OCI-LY1 (cell line): ENCODE data around the gene PEX5L.

Source experiments
- H2AFZ ChIP-seq: fragments of 200-600 bp; sonication (generic), shearing (Covaris generic); 2 replicates; pipeline ENCODE4 v1.6.0; 2014; ENCODE audit warnings: antibody characterized with exemption, mild to moderate bottlenecking, low read length
- H3F3A ChIP-seq: fragments of 200-600 bp; sonication (generic), shearing (Covaris generic); 2 replicates; pipeline ENCODE4 v1.6.0; 2014; ENCODE audit warnings: mild to moderate bottlenecking, antibody characterized with exemption, low read length, moderate library complexity; ENCODE audit not compliant: insufficient read depth
- H3K27ac ChIP-seq: fragments of 200-600 bp; sonication (generic); 2 replicates; pipeline ENCODE4 v1.5.1; 2014; ENCODE audit warnings: low read length, mixed run types, mild to moderate bottlenecking, low read depth; ENCODE audit not compliant: poor library complexity, severe bottlenecking
- H3K27me3 ChIP-seq: fragments of 200-600 bp; sonication (generic); 2 replicates; pipeline ENCODE4 v1.6.0; 2014; ENCODE audit warnings: antibody characterized with exemption, mild to moderate bottlenecking, low read length, moderate library complexity; ENCODE audit not compliant: insufficient read depth
- H3K36me3 ChIP-seq: fragments of 200-600 bp; sonication (generic); 2 replicates; pipeline ENCODE4 v1.6.1; 2014; ENCODE audit warnings: mild to moderate bottlenecking, antibody characterized with exemption, low read length, moderate library complexity, mixed read lengths; ENCODE audit not compliant: insufficient read depth
- H3K4me1 ChIP-seq: fragments of 200-600 bp; sonication (generic); 2 replicates; pipeline ENCODE4 v1.5.1; 2014; ENCODE audit warnings: mild to moderate bottlenecking, low read length, moderate library complexity; ENCODE audit not compliant: insufficient read depth, severe bottlenecking
- H3K4me2 ChIP-seq: fragments of 200-600 bp; sonication (generic), shearing (Covaris generic); 2 replicates; pipeline ENCODE4 v1.6.1; 2014; ENCODE audit warnings: low read length
- H3K4me3 ChIP-seq: fragments of 200-600 bp; sonication (generic); 2 replicates; pipeline ENCODE4 v1.5.1; 2014; ENCODE audit warnings: low read length, low read depth, mild to moderate bottlenecking, mixed read lengths; ENCODE audit not compliant: poor library complexity, severe bottlenecking
- H3K79me2 ChIP-seq: fragments of 200-600 bp; shearing (Covaris generic); 2 replicates; pipeline ENCODE4 v1.6.1; 2016; ENCODE audit warnings: mixed run types, low read length, mixed read lengths; ENCODE audit not compliant: insufficient read depth
- H3K9ac ChIP-seq: fragments of 200-600 bp; sonication (generic), shearing (Covaris generic); 2 replicates; pipeline ENCODE4 v1.6.1; 2014; ENCODE audit warnings: mild to moderate bottlenecking, low read length, mixed read lengths
- H3K9me2 ChIP-seq: fragments of 200-600 bp; sonication (generic), shearing (Covaris generic); 2 replicates; pipeline ENCODE4 v1.6.1; 2014; ENCODE audit warnings: low read depth, mild to moderate bottlenecking, low read length, mixed read lengths
- H3K9me3 ChIP-seq: fragments of 200-600 bp; shearing (Covaris generic); 2 replicates; pipeline ENCODE4 v1.6.1; 2014; ENCODE audit warnings: low read length, mixed read lengths
- H4K20me1 ChIP-seq: fragments of 200-600 bp; sonication (generic), shearing (Covaris generic); 2 replicates; pipeline ENCODE4 v1.6.0; 2016; ENCODE audit warnings: mild to moderate bottlenecking, low read length; ENCODE audit not compliant: insufficient read depth
- EZH2 ChIP-seq: fragments of 200-600 bp; sonication (generic), shearing (Covaris generic); IDR thresholded peaks from 2 replicates; pipeline ENCODE4 v1.8.0; 2017; ENCODE audit warnings: borderline replicate concordance, mixed run types, mild to moderate bottlenecking, antibody characterized with exemption, low read length, moderate library complexity, mixed read lengths
- TF ChIP-seq, protein P1 (sequence below): fragments of 200-600 bp; sonication (generic), shearing (Covaris generic); IDR thresholded peaks from 2 replicates; pipeline ENCODE4 v1.5.1; 2017; ENCODE audit warnings: mild to moderate bottlenecking, antibody characterized with exemption, low read length, moderate library complexity, mixed read lengths

Gene PEX5L

DNA sequence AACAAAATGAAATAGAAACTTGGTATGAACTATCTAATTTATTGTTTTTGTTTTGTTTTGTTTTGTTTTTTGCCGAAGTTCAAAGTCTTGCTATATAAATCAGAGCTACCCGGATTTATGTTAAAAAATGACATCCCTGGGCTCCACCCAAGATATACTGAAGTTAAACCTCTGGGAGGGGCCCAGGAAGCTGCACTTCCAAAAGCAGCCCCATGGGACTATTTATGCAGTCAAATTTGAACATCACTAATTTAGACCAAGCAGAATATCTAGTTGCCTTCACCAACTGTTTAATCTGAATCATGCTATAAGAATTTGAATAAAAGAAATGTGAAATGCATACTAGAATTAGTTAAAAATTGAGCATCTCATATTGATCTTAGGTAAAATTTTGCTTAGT, 32.2 kb downstream of the PEX5L start:
- Histone ChIP-seq H3K9me2 (no peaks in the 10 kb centered on the region), H3K27me3 (no peaks in the 10 kb centered on the region), H3K4me3 (no peak overlapping the region), H3K36me3 (peaks cover 3% of the 10 kb centered on the region; the same call in 1 of the 2 replicates), H3K9me3 (peaks cover 16% of the 10 kb centered on the region), H3K9ac (no peak overlapping the region), H3K4me1 (peaks cover 4% of the 10 kb centered on the region), H4K20me1 (no peaks in the 10 kb centered on the region), H2AFZ (no peak overlapping the region), H3K4me2 (no peak overlapping the region), H3K27ac (no peak overlapping the region), H3F3A (no peaks in the 10 kb centered on the region), H3K79me2 (no peaks in the 10 kb centered on the region)
- TF ChIP-seq, protein P1, sequence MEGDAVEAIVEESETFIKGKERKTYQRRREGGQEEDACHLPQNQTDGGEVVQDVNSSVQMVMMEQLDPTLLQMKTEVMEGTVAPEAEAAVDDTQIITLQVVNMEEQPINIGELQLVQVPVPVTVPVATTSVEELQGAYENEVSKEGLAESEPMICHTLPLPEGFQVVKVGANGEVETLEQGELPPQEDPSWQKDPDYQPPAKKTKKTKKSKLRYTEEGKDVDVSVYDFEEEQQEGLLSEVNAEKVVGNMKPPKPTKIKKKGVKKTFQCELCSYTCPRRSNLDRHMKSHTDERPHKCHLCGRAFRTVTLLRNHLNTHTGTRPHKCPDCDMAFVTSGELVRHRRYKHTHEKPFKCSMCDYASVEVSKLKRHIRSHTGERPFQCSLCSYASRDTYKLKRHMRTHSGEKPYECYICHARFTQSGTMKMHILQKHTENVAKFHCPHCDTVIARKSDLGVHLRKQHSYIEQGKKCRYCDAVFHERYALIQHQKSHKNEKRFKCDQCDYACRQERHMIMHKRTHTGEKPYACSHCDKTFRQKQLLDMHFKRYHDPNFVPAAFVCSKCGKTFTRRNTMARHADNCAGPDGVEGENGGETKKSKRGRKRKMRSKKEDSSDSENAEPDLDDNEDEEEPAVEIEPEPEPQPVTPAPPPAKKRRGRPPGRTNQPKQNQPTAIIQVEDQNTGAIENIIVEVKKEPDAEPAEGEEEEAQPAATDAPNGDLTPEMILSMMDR, result no peak
- no peak for TF ChIP-seq EZH2

DNA sequence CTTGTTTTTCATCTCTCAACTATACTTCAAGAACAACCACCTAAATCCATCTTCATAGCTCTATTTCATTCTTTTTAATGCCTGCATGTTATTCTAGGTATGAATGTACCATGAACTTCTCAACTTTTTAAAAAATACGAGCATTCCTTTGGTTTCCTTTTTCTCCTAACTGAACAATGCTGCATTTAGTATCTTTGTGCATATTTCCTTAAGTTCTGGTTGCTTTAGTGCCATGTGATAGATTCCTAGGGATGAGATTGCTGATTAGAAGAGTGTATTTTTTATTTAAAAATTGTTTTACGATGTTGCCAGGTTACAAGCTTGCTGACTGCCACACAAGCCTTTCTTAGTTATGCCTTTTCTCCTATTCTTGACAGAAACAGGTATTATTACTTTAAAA, 34.7 kb downstream of the PEX5L start:
- H3K79me2 ChIP-seq, result no peaks in the 10 kb centered on the region
- H3K27me3 ChIP-seq, result no peaks in the 10 kb centered on the region
- no peak overlapping the region for H3K27ac ChIP-seq
- no peaks in the 10 kb centered on the region for H3K9me2 ChIP-seq
- no peak overlapping the region for H3K4me3 ChIP-seq
- no peak overlapping the region for H2AFZ ChIP-seq
- H3K36me3 ChIP-seq, result 0 out of 2 replicates have a peak, but pooled peaks cover 3% of the 10 kb centered on the region
- H4K20me1 ChIP-seq, result no peaks in the 10 kb centered on the region
- no peak overlapping the region for H3K9ac ChIP-seq
- no peak overlapping the region for H3K4me2 ChIP-seq
- H3K9me3 ChIP-seq, result no peaks in the 10 kb centered on the region
- H3F3A ChIP-seq, result no peaks in the 10 kb centered on the region
- peaks cover 4% of the 10 kb centered on the region for H3K4me1 ChIP-seq
- TF ChIP-seq EZH2, result no peak
- TF ChIP-seq, protein P1, result no peak

DNA sequence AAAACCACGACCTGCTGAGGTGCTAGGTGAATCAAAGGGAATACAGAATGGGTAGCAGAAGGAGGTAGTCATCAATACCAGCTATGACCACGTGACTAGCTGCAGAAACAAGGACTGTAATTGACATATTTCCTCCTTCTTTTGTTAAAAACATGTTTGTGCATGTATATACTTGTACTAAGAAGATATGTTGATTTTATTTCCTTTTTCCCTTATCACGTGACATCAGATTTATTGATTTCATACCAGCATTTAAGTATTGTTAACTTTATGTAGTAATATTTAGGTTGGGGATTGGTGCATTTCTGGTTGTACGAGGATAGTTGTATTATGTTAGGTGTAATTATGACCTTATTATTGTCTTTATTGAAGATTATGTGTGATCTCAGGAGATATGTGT, 36.2 kb downstream of the PEX5L start:
- 0 out of 2 replicates have a peak, but pooled peaks cover 3% of the 10 kb centered on the region for H3K36me3 ChIP-seq
- H3F3A ChIP-seq, result no peaks in the 10 kb centered on the region
- peaks cover 4% of the 10 kb centered on the region for H3K4me1 ChIP-seq
- H3K9me2 ChIP-seq, result no peaks in the 10 kb centered on the region
- H3K4me3 ChIP-seq, result no peak overlapping the region
- H3K9me3 ChIP-seq, result no peaks in the 10 kb centered on the region
- no peak overlapping the region for H3K27ac ChIP-seq
- TF ChIP-seq, protein P1, result no peak
- no peak for TF ChIP-seq EZH2
- no peaks in the 10 kb centered on the region for H4K20me1 ChIP-seq
- no peak overlapping the region for H3K9ac ChIP-seq
- H2AFZ ChIP-seq, result no peak overlapping the region
- no peaks in the 10 kb centered on the region for H3K79me2 ChIP-seq
- H3K4me2 ChIP-seq, result no peak overlapping the region
- H3K27me3 ChIP-seq, result no peaks in the 10 kb centered on the region
